HG02759 (cell line): Measurements from ENCODE around the gene VDR.

ENCODE experiments used
- ATAC-seq: cut with Tn5 transposase; IDR thresholded peaks from one replicate; pipeline ENCODE4 v1.9.1; 2021; ENCODE audit warnings: mild to moderate bottlenecking, moderate library complexity; ENCODE audit not compliant: unreplicated experiment

VDR gene

DNA sequence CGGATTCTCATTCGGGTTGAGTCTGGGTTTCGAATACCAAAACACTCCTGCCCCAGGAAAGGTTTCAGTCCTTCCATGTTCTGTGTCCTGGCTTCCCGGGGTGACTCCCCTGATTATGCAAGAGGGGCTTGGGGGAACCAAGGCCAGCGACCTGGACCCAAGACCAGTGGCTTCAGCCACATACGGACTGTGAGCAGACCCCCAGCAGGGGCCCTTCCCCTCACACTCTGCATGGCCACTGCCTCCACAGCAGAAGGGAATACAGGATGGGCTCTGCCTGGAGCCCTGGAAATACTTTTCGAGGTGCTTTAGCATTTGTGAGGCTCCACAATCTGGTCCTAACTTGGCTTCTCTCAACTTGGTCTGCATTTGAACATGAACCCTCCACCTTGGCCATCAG, 104.2 kb downstream of the VDR start:
- ATAC-seq = no peak

- ATAC-seq = no peak
Observed at GRCh38 chr12:47799357-47799955, 105.3 kb downstream of the VDR start.

- ATAC-seq = no peak
Observed at GRCh38 chr12:47798382-47798948, 106.3 kb downstream of the VDR start.

GRCh38 chr12:47797441-47797840, 107.4 kb downstream of the VDR start:
- no peak for ATAC-seq

GRCh38 chr12:47795814-47796411, 108.9 kb downstream of the VDR start:
- no peak for ATAC-seq

- ATAC-seq = no peak
Observed at GRCh38 chr12:47795121-47795813, 109.5 kb downstream of the VDR start.

- no peak for ATAC-seq
Observed at GRCh38 chr12:47794679-47795078, 110.1 kb downstream of the VDR start.

DNA sequence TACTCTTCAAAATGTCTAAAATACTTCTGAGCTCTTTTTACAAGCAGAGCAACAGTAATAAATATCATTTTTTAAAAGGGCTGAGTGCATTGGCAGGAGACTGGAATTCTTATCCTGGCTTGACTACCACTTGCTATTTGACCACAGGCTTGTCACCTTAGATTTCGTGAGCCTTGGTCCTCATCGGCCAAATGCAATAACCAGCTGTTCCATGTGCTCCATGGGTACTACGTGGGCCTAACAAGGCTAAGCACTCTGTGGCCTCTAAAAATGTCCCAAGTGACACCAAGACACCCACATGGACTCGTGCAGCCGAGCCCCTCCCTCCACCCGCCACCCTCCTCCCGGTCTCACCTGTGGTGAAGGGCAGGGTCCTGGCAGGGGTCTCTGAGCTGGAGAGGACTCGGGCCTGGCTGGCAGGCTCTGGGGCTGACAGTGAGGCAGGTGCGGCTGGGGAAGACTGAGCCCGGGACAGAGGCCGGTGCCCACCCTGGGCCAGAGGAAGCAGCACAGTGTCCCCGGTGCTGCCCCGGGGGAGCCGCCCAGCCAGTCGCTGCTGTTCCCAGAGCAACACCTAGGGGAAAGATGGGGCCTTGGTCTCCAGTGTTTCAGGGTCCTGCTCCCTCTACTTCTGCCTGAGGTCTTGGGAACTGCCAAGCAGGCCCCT, 111.6 kb downstream of the VDR start:
- no peak for ATAC-seq

DNA sequence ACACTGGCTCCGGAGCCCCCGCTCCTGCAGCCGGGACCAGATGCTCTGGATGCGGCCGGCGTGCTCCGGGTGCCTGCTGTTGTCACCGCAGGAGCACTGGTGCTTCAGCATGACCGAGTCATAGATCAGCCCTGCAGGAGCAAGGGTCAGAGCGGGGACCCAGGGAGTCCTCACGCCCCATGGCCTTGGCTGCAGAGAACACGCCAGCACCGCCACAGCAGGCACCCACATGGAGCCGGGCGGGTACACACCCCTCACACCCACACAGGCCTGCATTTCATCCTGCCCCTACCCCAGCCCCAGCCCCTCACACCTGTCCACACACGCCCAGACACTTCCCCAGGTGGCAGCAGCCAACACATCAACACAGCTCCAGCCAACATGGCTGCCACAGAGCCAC, 112.9 kb downstream of the VDR start:
- no peak for ATAC-seq
